ENCODE data around the gene OSTC.

Gene OSTC

DNA sequence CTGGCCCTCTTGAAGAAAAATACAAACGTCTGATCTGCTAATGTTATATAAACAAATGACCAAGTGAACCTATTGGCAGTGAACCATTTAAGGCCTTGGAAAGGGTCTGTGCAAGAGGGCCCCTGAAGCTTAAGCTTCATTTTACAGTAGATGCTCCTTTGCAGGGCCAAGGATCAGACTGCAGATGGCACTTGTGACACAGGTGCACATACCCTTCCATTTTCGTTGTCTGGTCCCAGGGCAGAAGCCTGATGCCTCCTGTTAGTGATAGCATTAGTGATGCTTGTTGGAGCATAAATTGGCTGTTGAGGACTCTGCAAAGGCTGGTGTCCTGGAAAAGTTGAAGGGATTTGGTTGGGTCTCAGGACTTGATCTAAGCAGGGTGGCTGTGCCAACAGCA lies 65.9 kb downstream of the OSTC start:
- TF ChIP-seq, protein P1, sequence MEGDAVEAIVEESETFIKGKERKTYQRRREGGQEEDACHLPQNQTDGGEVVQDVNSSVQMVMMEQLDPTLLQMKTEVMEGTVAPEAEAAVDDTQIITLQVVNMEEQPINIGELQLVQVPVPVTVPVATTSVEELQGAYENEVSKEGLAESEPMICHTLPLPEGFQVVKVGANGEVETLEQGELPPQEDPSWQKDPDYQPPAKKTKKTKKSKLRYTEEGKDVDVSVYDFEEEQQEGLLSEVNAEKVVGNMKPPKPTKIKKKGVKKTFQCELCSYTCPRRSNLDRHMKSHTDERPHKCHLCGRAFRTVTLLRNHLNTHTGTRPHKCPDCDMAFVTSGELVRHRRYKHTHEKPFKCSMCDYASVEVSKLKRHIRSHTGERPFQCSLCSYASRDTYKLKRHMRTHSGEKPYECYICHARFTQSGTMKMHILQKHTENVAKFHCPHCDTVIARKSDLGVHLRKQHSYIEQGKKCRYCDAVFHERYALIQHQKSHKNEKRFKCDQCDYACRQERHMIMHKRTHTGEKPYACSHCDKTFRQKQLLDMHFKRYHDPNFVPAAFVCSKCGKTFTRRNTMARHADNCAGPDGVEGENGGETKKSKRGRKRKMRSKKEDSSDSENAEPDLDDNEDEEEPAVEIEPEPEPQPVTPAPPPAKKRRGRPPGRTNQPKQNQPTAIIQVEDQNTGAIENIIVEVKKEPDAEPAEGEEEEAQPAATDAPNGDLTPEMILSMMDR (IDR thresholded peaks at IDR 0.05; ENCODE audit: extremely low read depth, missing control alignments) = no peak
- DNase-seq (ENCODE audit: low spot score) = no peak

DNA sequence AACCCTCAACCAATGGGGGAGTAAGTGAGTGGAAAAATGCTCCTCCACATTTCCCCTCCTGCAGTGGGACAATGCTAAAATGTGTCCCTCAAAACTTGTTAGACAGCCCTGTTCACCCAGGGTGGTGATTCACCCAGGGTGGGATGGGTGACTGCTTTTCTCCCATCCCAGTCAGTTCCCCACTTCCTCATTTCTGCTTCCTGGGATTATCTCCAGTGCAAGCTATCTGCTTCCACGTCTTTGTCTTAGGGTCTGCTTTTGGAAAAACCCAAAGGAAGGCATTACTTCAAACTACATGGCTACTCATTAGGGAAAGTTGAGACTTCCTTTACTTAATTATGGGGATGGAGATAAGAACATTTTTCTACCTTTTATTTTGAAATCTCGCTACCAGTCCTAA lies 67.0 kb downstream of the OSTC start:
- TF ChIP-seq, protein P1 (IDR thresholded peaks at IDR 0.05; ENCODE audit: extremely low read depth, missing control alignments) = no peak
- DNase-seq (ENCODE audit: low spot score) = no peak

Data from GM20000 (cell line).